A549 (cell line): Measurements from ENCODE around the gene DUS3L. TPM values are rescaled to one million over a fixed set of nuclear protein-coding genes. Genes with fewer than 3 reads are reported as not detected.

Source experiments
- ATAC-seq, 2 experiments: fragments of 200-7000 bp in 1 of 2; fragments of >200 bp in 1 of 2; cut with Nextera tagmentation in 1 of 2; cut with Tn5 transposase in 1 of 2; 3 replicates each; pipeline versions ENCODE4 v1.8.0 to v1.9.1; 2018 to 2020; ENCODE audit warnings: mild to moderate bottlenecking in 1 of 2, moderate library complexity in 1 of 2
- CTCF ChIA-PET: fragments of 300-600 bp; sonication (Branson Sonifier 250); formaldehyde crosslinking; extraction: SDS; loops from one replicate; lab custom pipeline; 2021; ENCODE audit warnings: antibody characterized with exemption, inconsistent platforms; lab: Yijun Ruan, JAX
- POLR2A ChIA-PET: fragments of 350-600 bp; formaldehyde crosslinking; extraction: SDS; loops from one replicate; lab custom pipeline; 2021; ENCODE audit warnings: antibody characterized with exemption, inconsistent platforms; lab: Yijun Ruan, JAX
- DNase-seq, 2 experiments: peaks; one replicate each; pipeline versions ENCODE4 v3.0.0 to v3.0.0-alpha.2; 2011 to 2016; ENCODE audit warnings: low read depth in 1 of 2, low spot score in 1 of 2
- FAIRE-seq: peaks from 2 replicates; lab custom pipeline; 2011; peaks lifted over from hg19 to GRCh38; lab: Jason Lieb, UNC
- H3K27ac ChIP-seq, 2 experiments: fragments of >200 bp; sonication (Bioruptor Twin); formaldehyde crosslinking; 3 replicates each; pipeline ENCODE4 v1.5.1; 2016 to 2017
- H3K4me1 ChIP-seq: fragments of >200 bp; sonication (Bioruptor Twin); formaldehyde crosslinking; 3 replicates; pipeline ENCODE4 v1.6.1; 2016
- H3K4me2 ChIP-seq: fragments of >200 bp; sonication (Bioruptor Twin); formaldehyde crosslinking; 3 replicates; pipeline ENCODE4 v1.6.1; 2016
- H3K4me3 ChIP-seq: fragments of >200 bp; sonication (Bioruptor Twin); formaldehyde crosslinking; 3 replicates; pipeline ENCODE4 v1.5.1; 2016
- H3K9me3 ChIP-seq: fragments of >200 bp; sonication (Bioruptor Twin); formaldehyde crosslinking; 3 replicates; pipeline ENCODE4 v1.6.1; 2016
- CBX2 ChIP-seq: fragments of 200-600 bp; sonication (generic); IDR thresholded peaks from 2 replicates; pipeline ENCODE4 v1.6.1; 2016; ENCODE audit warnings: low read depth, mild to moderate bottlenecking, borderline replicate concordance
- CEBPB ChIP-seq, 2 experiments: fragments of >200 bp in 1 of 2; sonication (Bioruptor Twin) in 1 of 2; formaldehyde crosslinking in 1 of 2; IDR thresholded peaks; 2 replicates each; pipeline ENCODE4 v1.6.1; 2012 to 2016
- CTCF ChIP-seq: fragments of >200 bp; sonication (Bioruptor Twin); formaldehyde crosslinking; IDR thresholded peaks from 3 replicates; pipeline ENCODE4 v1.5.1; 2016
- FOXS1 ChIP-seq: fragments of 250-450 bp; sonication (Bioruptor Pico); IDR thresholded peaks from 2 replicates; pipeline ENCODE4 v1.5.0; 2020; ENCODE audit warnings: mild to moderate bottlenecking, moderate library complexity
- GATA3 ChIP-seq: IDR thresholded peaks from 2 replicates; pipeline ENCODE4 v1.6.1; 2012; ENCODE audit warnings: borderline replicate concordance
- HOXB13 ChIP-seq: fragments of 250-450 bp; sonication (Bioruptor Pico); IDR thresholded peaks from 2 replicates; pipeline ENCODE4 v1.5.0; 2020; ENCODE audit warnings: low read depth, mild to moderate bottlenecking, moderate library complexity
- HOXB5 ChIP-seq: fragments of 250-450 bp; sonication (Bioruptor Pico); IDR thresholded peaks from 2 replicates; pipeline ENCODE4 v1.5.0; 2020; ENCODE audit warnings: mild to moderate bottlenecking, moderate library complexity
- JUNB ChIP-seq: fragments of >200 bp; sonication (Bioruptor Twin); formaldehyde crosslinking; IDR thresholded peaks from 2 replicates; pipeline ENCODE4 v1.6.1; 2016
- NFE2L2 ChIP-seq: fragments of 150-350 bp; conservative IDR thresholded peaks from 2 replicates; pipeline ENCODE4 v1.6.1; 2014; ENCODE audit warnings: low read length
- PBX3 ChIP-seq: IDR thresholded peaks from 2 replicates; pipeline ENCODE4 v1.6.1; 2012
- POLR2A ChIP-seq: IDR thresholded peaks from 2 replicates; pipeline ENCODE4 v1.6.1; 2012; ENCODE audit warnings: mild to moderate bottlenecking, low read length
- POLR2AphosphoS2 ChIP-seq: conservative IDR thresholded peaks from 2 replicates; pipeline ENCODE4 v1.6.1; 2012; ENCODE audit warnings: low read length, improper control_type of control experiment, inconsistent platforms
- RAD21 ChIP-seq, 2 experiments: fragments of >200 bp in 1 of 2; sonication (Bioruptor Twin) in 1 of 2; formaldehyde crosslinking in 1 of 2; IDR thresholded peaks in 1 of 2; conservative IDR thresholded peaks in 1 of 2; 2 replicates in 1 of 2; 3 replicates in 1 of 2; pipeline ENCODE4 v1.6.1; 2012 to 2018; ENCODE audit warnings: inconsistent platforms in 1 of 2
- RNF2 ChIP-seq: fragments of 200-600 bp; sonication (generic); IDR thresholded peaks from 2 replicates; pipeline ENCODE4 v1.6.1; 2016; ENCODE audit warnings: low read depth, mild to moderate bottlenecking, antibody characterized with exemption, moderate library complexity, borderline replicate concordance
- SREBF2 ChIP-seq: fragments of 450-650 bp; IDR thresholded peaks from 2 replicates; pipeline ENCODE4 v1.6.1; 2014; ENCODE audit warnings: mild to moderate bottlenecking, moderate library complexity
- TFCP2L1 ChIP-seq: fragments of 250-450 bp; sonication (Bioruptor Pico); IDR thresholded peaks from 2 replicates; pipeline ENCODE4 v1.5.0; 2021; ENCODE audit warnings: mild to moderate bottlenecking
- TP53 ChIP-seq: fragments of 250-450 bp; sonication (Bioruptor Pico); IDR thresholded peaks from 2 replicates; pipeline ENCODE4 v1.5.0; 2021; ENCODE audit warnings: mild to moderate bottlenecking, moderate library complexity
- USF2 ChIP-seq: fragments of 450-650 bp; IDR thresholded peaks from 2 replicates; pipeline ENCODE4 v1.6.1; 2014; ENCODE audit warnings: antibody characterized with exemption
- ZSCAN20 ChIP-seq: fragments of 250-450 bp; sonication (Bioruptor Pico); IDR thresholded peaks from 2 replicates; pipeline ENCODE4 v1.8.0; 2022; ENCODE audit warnings: mild to moderate bottlenecking, moderate library complexity
- WGBS: methylation state at CpG from one replicate; pipeline ENCODE4 v1.1.6; 2017; ENCODE audit errors: missing lambda C conversion rate; 5-methylcytosine and 5-hydroxymethylcytosine counted together
- polyA plus RNA-seq, 4 experiments: library from polyadenylated mRNA; depleted of rRNA in 3 of 4; stranded (reverse); fragments of >200 nt; fragmentation: RNase III in 1 of 4; extraction: RNeasy Plus Mini Kit Qiagen cat#74134 plus additional on column Dnase treatment in 1 of 4; gene quantifications; 2 replicates in 3 of 4; 3 replicates in 1 of 4; pipeline ENCODE4 v1.2.3, GENCODE V29; 2011 to 2017
- TF ChIP-seq, protein P1 (sequence below): fragments of 150-350 bp; IDR thresholded peaks from 2 replicates; pipeline ENCODE4 v1.6.1; 2014; ENCODE audit warnings: low read depth, mild to moderate bottlenecking, low read length
- TF ChIP-seq, protein P2 (sequence below): IDR thresholded peaks from 2 replicates; pipeline ENCODE4 v1.6.1; 2012
- TF ChIP-seq, protein P3 (sequence below): IDR thresholded peaks from 2 replicates; pipeline ENCODE4 v1.6.1; 2012; ENCODE audit warnings: low read depth, borderline replicate concordance

DUS3L gene
- polyA plus RNA-seq, 2 of the 4 experiments (the other 2 are of a cell fraction), result 16.3 to 26.9 TPM

- Histone ChIP-seq H3K4me3 (no peak overlapping the region), H3K4me2 (0 out of 3 replicates have a peak overlapping the region, but pooled peaks have one; percentile 26), H3K9me3 (no peaks in the 10 kb centered on the region), H3K27ac (no peak overlapping the region; a peak in 1 of 6 replicates), H3K4me1 (peaks cover 5% of the 10 kb centered on the region; the same call in 1 of the 3 replicates)
- FAIRE-seq, result no peak
- peak in 1 of 2 experiments; percentile 37 for DNase-seq
- POLR2A ChIA-PET, result no interaction called here
- TF ChIP-seq JUNB (no peak), HOXB5 (no peak), SREBF2 (no peak), TFCP2L1 (no peak), CEBPB (IDR thresholded peaks at IDR 0.05) (no peak), RAD21 (conservative IDR thresholded peaks at IDR 0.05 in 1 of 2, IDR thresholded peaks at IDR 0.05 in 1 of 2) (no peak)
- peak; percentile 18 to 49; a peak in 1 of 6 replicates for ATAC-seq
- WGBS, result 48% methylated on average over 15 of the region's 17 CpGs
- CTCF ChIA-PET, result interaction anchor here (0.7 to 4.3 kb wide), 4 partner anchors 13 to 28 kb away, joined by 3 to 35 read pairs (median 23); partner anchors contain the start of genes DUS3L and NRTN
Measured at GRCh38 chr19:5775668-5776309, 15.2 kb downstream of the DUS3L start.

DNA sequence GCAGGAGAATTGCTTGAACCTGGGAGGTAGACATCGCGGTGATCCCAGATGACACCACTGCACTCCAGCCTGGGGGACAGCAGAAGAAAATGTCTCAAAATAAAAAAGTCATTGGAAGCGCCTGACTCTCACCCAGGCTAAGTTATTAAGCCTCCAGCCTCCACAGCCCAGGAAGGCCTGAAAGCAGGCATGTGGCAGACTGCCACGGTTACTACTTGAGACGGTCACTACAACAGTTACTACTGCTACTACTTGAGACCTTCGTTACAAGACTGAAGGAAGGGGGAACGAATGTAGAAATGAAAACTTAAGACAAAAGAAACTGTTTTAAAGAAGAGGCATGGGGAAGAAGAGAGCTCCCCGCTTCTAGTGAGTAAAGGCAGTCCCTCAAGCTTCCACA is 16.0 kb downstream of the DUS3L start:
- no peak for FAIRE-seq
- H3K4me1 ChIP-seq, result peaks cover 5% of the 10 kb centered on the region; the same call in 1 of the 3 replicates
- no peaks in the 10 kb centered on the region for H3K9me3 ChIP-seq
- no peak overlapping the region for H3K4me3 ChIP-seq
- H3K27ac ChIP-seq, result peak overlapping the region; percentile 7 to 21; a peak in 1 of 6 replicates
- ChIA-PET POLR2A (no interaction called here), CTCF (interaction anchor here (1.1 to 4.3 kb wide), 6 partner anchors 8 to 117 kb away, joined by 3 to 35 read pairs (median 17); partner anchors contain the start of genes DUS3L and NRTN)
- ATAC-seq, result no peak
- no peak overlapping the region for H3K4me2 ChIP-seq
- TF ChIP-seq, protein P1, sequence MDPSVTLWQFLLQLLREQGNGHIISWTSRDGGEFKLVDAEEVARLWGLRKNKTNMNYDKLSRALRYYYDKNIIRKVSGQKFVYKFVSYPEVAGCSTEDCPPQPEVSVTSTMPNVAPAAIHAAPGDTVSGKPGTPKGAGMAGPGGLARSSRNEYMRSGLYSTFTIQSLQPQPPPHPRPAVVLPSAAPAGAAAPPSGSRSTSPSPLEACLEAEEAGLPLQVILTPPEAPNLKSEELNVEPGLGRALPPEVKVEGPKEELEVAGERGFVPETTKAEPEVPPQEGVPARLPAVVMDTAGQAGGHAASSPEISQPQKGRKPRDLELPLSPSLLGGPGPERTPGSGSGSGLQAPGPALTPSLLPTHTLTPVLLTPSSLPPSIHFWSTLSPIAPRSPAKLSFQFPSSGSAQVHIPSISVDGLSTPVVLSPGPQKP, result no peak
- TF ChIP-seq GATA3 (no peak), NFE2L2 (no peak), POLR2AphosphoS2 (no peak), CTCF (no peak), TP53 (CRISPR knock-in tag) (no peak), HOXB5 (no peak), RNF2 (no peak)
- DNase-seq, result no peak
- WGBS, result 81% methylated on average over 8 of the region's 8 CpGs

- H3K9me3 ChIP-seq, result no peaks in the 10 kb centered on the region
- H3K4me3 ChIP-seq, result no peak overlapping the region
- FAIRE-seq (no peak), DNase-seq (no peak), ATAC-seq (no peak)
- ChIA-PET CTCF (interaction anchor here (0.6 to 4.3 kb wide), 15 partner anchors 13 to 394 kb away, joined by 3 to 35 read pairs (median 4); partner anchors contain the start of genes DUS3L and NRTN), POLR2A (interaction anchor here (0.6 kb wide), 1 partner anchor 10 kb away, joined by 3 read pairs; no protein-coding TSS in a partner anchor)
- 0 out of 3 replicates have a peak overlapping the region, but pooled peaks have one; percentile 25 for H3K4me2 ChIP-seq
- peaks cover 5% of the 10 kb centered on the region; the same call in 1 of the 3 replicates for H3K4me1 ChIP-seq
- peak overlapping the region; percentile 77 to 91 for H3K27ac ChIP-seq
- 95% methylated on average over 5 of the region's 5 CpGs for WGBS
- TF ChIP-seq, protein P2, sequence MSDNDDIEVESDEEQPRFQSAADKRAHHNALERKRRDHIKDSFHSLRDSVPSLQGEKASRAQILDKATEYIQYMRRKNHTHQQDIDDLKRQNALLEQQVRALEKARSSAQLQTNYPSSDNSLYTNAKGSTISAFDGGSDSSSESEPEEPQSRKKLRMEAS, result no peak
- no peak for TF ChIP-seq ZSCAN20 (CRISPR knock-in tag)
- no peak for TF ChIP-seq SREBF2
- TF ChIP-seq HOXB5, result no peak
- TF ChIP-seq PBX3, result no peak
- TF ChIP-seq POLR2A, result no peak
- TF ChIP-seq, protein P3, sequence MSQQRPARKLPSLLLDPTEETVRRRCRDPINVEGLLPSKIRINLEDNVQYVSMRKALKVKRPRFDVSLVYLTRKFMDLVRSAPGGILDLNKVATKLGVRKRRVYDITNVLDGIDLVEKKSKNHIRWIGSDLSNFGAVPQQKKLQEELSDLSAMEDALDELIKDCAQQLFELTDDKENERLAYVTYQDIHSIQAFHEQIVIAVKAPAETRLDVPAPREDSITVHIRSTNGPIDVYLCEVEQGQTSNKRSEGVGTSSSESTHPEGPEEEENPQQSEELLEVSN, result no peak
- no peak for TF ChIP-seq HOXB13 (CRISPR knock-in tag)
- no peak for TF ChIP-seq CBX2
- no peak for TF ChIP-seq RNF2
- no peak for TF ChIP-seq FOXS1 (CRISPR knock-in tag)
- TF ChIP-seq USF2, result no peak
Measured at GRCh38 chr19:5773276-5773675, 17.7 kb downstream of the DUS3L start.
